HL-60 (cell line): ENCODE results near the gene OPN1MW.
"Not testable (repeated sequence)": the region's sequence is repeated elsewhere in the genome, so short reads cannot be mapped to it uniquely, and the experiment has no call there.

Experiments used
- DNase-seq, 2 experiments: peaks; one replicate each; pipeline ENCODE4 v3.0.0-alpha.2; 2010 to 2020; ENCODE audit warnings: low read depth in 1 of 2, low spot score in 1 of 2
- H3K27ac ChIP-seq: fragments of 250-450 bp; sonication (Bioruptor Pico); replicated peaks from 2 replicates; pipeline ENCODE4 v1.5.1; 2020; ENCODE audit warnings: mild to moderate bottlenecking, moderate library complexity
- H3K27me3 ChIP-seq: fragments of 250-450 bp; sonication (Bioruptor Pico); 2 replicates; pipeline ENCODE4 v1.5.1; 2021; ENCODE audit warnings: mild to moderate bottlenecking, moderate library complexity; ENCODE audit not compliant: insufficient read depth, poor library complexity, severe bottlenecking
- H3K4me3 ChIP-seq: replicated peaks from 2 replicates; pipeline ENCODE4 v1.5.1; 2011; ENCODE audit warnings: mild to moderate bottlenecking, control low read depth, low read length; ENCODE audit not compliant: insufficient read depth
- CTCF ChIP-seq: IDR thresholded peaks from one replicate; pipeline ENCODE4 v1.5.1; 2011; ENCODE audit warnings: low read length, control low read depth, inconsistent platforms; ENCODE audit not compliant: insufficient read depth
- GABPA ChIP-seq: IDR thresholded peaks from 2 replicates; pipeline ENCODE4 v1.6.1; 2012; ENCODE audit warnings: low read depth
- POLR2AphosphoS5 ChIP-seq: IDR thresholded peaks from 2 replicates; pipeline ENCODE4 v1.6.1; 2012; ENCODE audit warnings: low read depth
- REST ChIP-seq: IDR thresholded peaks from 2 replicates; pipeline ENCODE4 v1.6.1; 2012; ENCODE audit warnings: low read depth; ENCODE audit not compliant: insufficient replicate concordance
- SPI1 ChIP-seq: IDR thresholded peaks from 2 replicates; pipeline ENCODE4 v1.6.1; 2012; ENCODE audit warnings: low read depth, mild to moderate bottlenecking, borderline replicate concordance
- long read RNA-seq: library from polyadenylated mRNA; unstranded; transcript quantifications from one replicate; pipeline ENCODE4 v2.0.0, GENCODE V29; 2020

Gene OPN1MW
- long read RNA-seq = 0 reads

- H3K27me3 ChIP-seq, H3K27ac ChIP-seq, H3K4me3 ChIP-seq, DNase-seq: not testable (repeated sequence)
These were observed at the start of gene OPN1MW for GRCh38 chrX:154182296-154182695. TSS of gene OPN1MW (plus strand) at chrX:154182596. CDS start at chrX:154182678, 82 bp downstream.

- DNase-seq = no peak
- Histone ChIP-seq H3K27ac (no peak overlapping the region), H3K4me3 (no peak overlapping the region), H3K27me3 (peaks cover 3% of the 10 kb centered on the region)
- no peak for TF ChIP-seq POLR2AphosphoS5
- no peak for TF ChIP-seq CTCF
- no peak for TF ChIP-seq SPI1
- no peak for TF ChIP-seq REST
- TF ChIP-seq GABPA = no peak
These were observed 46.8 kb upstream of the OPN1MW start for GRCh38 chrX:154135458-154136229.

- peak in 1 of 2 experiments; percentile 37 for DNase-seq
- 0 out of 2 replicates have a peak overlapping the region, but pooled peaks have one; percentile 9 for H3K4me3 ChIP-seq
- TF ChIP-seq POLR2AphosphoS5 = no peak
- no peak for TF ChIP-seq REST
- no peak for TF ChIP-seq GABPA
- no peak for TF ChIP-seq CTCF
- no peak for TF ChIP-seq SPI1
- H3K27ac ChIP-seq = no peak overlapping the region
- peaks cover 3% of the 10 kb centered on the region for H3K27me3 ChIP-seq
These were observed 45.7 kb upstream of the OPN1MW start for GRCh38 chrX:154136627-154137161.

GRCh38 chrX:154138857-154139256 is 43.5 kb upstream of the OPN1MW start:
- Histone ChIP-seq H3K4me3 (no peak overlapping the region), H3K27ac (no peak overlapping the region), H3K27me3 (peaks cover 3% of the 10 kb centered on the region)
- TF ChIP-seq GABPA = no peak
- TF ChIP-seq CTCF = no peak
- no peak for TF ChIP-seq REST
- no peak for TF ChIP-seq POLR2AphosphoS5
- no peak for TF ChIP-seq SPI1
- DNase-seq = no peak
